UCSD-AML1 (cell line): ENCODE results near the gene VPREB1.
"Not testable (repeated sequence)": the region's sequence is repeated elsewhere in the genome, so short reads cannot be mapped to it uniquely, and the experiment has no call there.

Experiments
- DNase-seq: peaks from one replicate; lab custom pipeline; 2025; ENCODE audit not compliant: unreplicated experiment; lab: John Stamatoyannopoulos, UW

The VPREB1 gene

DNA sequence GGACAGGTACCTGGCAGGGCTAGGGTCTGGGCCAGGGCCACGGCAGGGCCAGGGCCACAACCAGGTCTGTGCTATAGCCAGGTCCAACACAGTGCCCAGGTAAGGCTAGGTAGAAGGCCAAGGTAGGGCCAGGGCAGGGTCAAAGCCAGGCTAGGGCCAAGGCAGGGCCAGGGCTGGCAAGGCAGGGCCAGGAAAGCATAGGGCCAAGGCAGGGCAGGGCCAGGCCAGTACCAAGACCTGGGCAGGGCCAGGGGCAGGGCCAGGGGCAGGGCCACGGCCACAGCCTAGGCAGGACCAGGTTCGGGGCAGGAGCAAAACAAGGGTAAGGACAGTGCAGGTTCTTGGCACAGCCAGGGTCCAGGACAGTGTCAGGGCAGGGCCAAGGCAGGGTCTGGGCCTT is 48.1 kb downstream of the VPREB1 start:
- not testable (repeated sequence) for DNase-seq

DNA sequence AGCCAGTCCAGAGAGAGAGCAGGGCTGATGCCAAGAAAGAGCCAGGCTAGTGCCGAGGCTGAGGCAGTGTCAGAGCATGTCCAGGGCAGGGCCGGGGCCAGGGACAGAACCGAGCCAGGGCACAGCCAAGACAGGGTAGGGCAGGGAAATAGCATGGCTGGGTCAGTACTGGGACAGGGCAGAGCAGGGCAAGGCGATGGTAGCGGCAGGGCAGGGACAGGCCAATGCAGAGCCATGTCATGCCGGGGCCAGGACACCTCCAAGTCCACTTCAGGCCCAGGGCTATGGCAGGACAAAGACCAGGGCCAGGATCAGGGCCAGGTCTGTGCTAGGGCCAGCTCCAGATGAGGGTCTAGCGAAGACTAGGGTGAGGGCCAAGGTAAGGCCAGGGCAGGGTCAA is 48.9 kb downstream of the VPREB1 start:
- DNase-seq: not testable (repeated sequence)

DNA sequence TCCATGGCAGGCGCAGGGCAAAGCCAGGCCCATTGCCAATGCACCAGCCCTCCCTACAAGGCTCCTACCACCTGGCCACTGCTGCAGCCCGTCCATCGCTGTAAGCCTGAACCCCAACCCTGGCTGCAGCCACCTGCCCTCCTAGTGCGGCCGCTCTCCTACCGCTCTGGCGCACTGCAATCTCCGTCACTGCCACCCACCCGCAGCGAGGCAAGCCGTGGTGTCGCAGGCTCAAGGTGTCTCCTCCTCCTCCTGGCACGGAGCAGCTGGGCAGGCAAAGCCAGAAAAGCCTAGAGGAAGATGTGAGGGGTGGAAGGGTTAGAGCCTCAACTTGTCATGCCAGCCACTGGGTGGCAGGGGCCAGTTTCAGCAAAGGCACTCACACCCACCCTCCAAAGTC is 50.1 kb downstream of the VPREB1 start:
- DNase-seq: not testable (repeated sequence)
